Mesothelial cell of epicardium (in vitro differentiated cells): ENCODE measurements around the gene FOXK1. TPM values are rescaled to one million over a fixed set of nuclear protein-coding genes. Genes with fewer than 3 reads are reported as not detected.

Experiments used
- DNase-seq, 2 experiments: peaks; one replicate each; pipeline ENCODE4 v3.0.0; 2021; ENCODE audit warnings: low spot score in 2 of 2; ENCODE audit not compliant: unreplicated experiment in 2 of 2
- H3K27ac Mint-ChIP-seq: 2 replicates; pipeline ENCODE4 v1.8.0; 2021; ENCODE audit warnings: mixed read lengths
- H3K27me3 Mint-ChIP-seq: 2 replicates; pipeline ENCODE4 v1.8.0; 2021; ENCODE audit warnings: low read depth, mixed read lengths
- H3K36me3 Mint-ChIP-seq: 2 replicates; pipeline ENCODE4 v1.8.0; 2021; ENCODE audit warnings: mixed read lengths
- H3K4me1 Mint-ChIP-seq: 2 replicates; pipeline ENCODE4 v1.8.0; 2021; ENCODE audit warnings: mixed read lengths
- H3K4me3 Mint-ChIP-seq: 2 replicates; pipeline ENCODE4 v1.8.0; 2021; ENCODE audit warnings: mild to moderate bottlenecking, moderate library complexity, mixed read lengths
- H3K9me3 Mint-ChIP-seq: 2 replicates; pipeline ENCODE4 v1.8.0; 2021; ENCODE audit warnings: mixed read lengths
- CTCF ChIP-seq: fragments of 200-600 bp; sonication (generic); IDR thresholded peaks from one replicate; pipeline ENCODE4 v1.5.0; 2021; ENCODE audit warnings: antibody characterized with exemption; ENCODE audit not compliant: unreplicated experiment
- total RNA-seq: library from RNA; stranded (reverse); gene quantifications from 3 replicates; pipeline ENCODE4 v1.2.1, GENCODE V29; 2021

Gene FOXK1
- total RNA-seq, 1 donor from 2014 or later: 57.3 TPM

- no peak for TF ChIP-seq CTCF
- DNase-seq: no peak
- H3K27me3 Mint-ChIP-seq: no peaks in the 10 kb centered on the region
- H3K4me3 Mint-ChIP-seq: no peak overlapping the region
- peaks cover 33% of the 10 kb centered on the region for H3K4me1 Mint-ChIP-seq
- no peak overlapping the region for H3K27ac Mint-ChIP-seq
- no peaks in the 10 kb centered on the region for H3K9me3 Mint-ChIP-seq
- H3K36me3 Mint-ChIP-seq: no peaks in the 10 kb centered on the region
Observed at GRCh38 chr7:4698707-4699275, 16.7 kb downstream of the FOXK1 start.

DNA sequence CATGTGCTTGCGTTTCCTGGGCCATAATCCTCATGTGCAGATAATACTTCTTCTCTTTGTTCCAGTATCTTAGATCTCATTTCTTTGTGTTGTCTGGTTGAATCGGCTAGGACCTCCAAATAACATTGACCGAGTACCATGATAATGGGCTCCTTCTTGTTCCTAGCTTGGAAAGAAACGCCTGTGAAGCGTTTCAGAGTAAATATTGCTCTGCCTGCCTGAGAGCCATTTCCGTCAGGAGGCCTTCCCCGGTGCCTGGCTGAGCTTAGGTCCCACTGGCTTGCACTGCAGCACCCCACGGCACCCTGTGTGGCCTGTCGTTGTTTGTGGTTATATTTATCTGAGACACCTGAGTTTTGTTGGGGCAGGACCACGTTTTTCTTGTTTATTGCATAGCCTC, 17.7 kb downstream of the FOXK1 start:
- TF ChIP-seq CTCF: no peak
- H3K27ac Mint-ChIP-seq: peak overlapping the region; percentile 73
- H3K9me3 Mint-ChIP-seq: no peaks in the 10 kb centered on the region
- peaks cover 26% of the 10 kb centered on the region for H3K4me1 Mint-ChIP-seq
- no peaks in the 10 kb centered on the region for H3K27me3 Mint-ChIP-seq
- no peak overlapping the region for H3K4me3 Mint-ChIP-seq
- H3K36me3 Mint-ChIP-seq: no peaks in the 10 kb centered on the region
- DNase-seq: no peak

DNA sequence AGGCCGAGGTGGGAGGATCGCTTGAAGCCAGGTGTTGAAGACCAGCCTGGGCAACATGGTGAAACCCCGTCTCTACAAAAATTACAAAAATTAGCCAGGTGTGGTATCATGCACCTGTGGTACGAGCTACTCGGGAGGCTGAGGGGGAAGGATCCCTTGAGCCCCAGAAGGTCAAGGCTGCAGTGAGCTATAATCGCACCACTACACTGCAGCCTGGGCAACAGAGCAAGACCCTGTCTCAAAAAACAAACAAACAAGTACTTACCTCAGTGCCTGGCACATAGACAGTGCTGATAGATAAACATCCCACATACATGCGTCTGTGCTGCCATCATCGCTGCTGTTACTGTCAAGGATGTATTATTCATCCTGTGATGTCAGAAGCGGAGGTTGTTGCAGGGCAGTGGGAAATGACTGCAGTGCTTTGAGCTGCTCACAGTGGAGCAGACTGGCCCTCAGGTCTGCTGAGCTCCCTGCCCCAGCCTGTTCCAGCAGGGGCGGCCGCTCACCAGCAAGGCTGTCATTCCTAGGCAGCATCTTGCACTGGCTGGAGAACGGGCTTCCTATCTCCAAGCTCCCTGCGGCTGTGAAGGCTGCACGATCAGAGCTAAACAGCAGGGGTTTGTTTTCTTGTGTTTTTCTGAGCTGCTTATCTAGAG, 18.6 kb downstream of the FOXK1 start:
- TF ChIP-seq CTCF: no peak
- no peak overlapping the region for H3K4me3 Mint-ChIP-seq
- no peak for DNase-seq
- peaks cover 20% of the 10 kb centered on the region for H3K4me1 Mint-ChIP-seq
- H3K36me3 Mint-ChIP-seq: no peaks in the 10 kb centered on the region
- peak overlapping the region; percentile 45 for H3K27ac Mint-ChIP-seq
- H3K27me3 Mint-ChIP-seq: no peaks in the 10 kb centered on the region
- no peaks in the 10 kb centered on the region for H3K9me3 Mint-ChIP-seq

DNA sequence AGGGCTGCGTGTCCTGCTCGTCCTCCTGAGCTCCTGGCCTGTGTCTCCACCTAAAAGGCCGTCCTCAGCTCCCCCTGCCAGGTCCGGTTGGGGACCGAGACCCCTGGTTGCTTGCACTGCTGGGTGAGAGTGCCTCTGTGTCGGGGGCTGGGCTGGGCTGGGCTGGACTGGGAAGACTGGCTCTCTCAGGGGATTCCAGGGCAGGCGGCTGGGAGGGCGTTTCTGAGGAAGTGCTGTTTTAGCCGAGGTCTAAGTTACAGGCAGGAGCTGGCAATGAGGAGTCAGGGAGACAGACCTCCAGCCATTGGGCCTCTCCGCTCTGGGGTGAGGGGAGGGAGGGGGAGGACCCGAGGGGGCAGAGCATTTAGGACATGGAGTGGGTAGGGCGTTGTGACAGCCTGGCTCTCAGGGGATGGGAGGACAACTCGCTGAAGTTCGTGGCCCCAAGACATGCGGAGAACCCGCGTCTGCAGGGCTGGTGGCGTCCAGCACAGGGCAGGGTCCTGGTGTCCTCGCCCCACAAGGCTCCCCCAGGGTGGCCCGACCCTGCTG, 20.9 kb downstream of the FOXK1 start:
- Mint-ChIP-seq H3K27ac (peak overlapping the region; percentile 64), H3K4me3 (no peak overlapping the region), H3K36me3 (no peaks in the 10 kb centered on the region), H3K27me3 (no peaks in the 10 kb centered on the region), H3K9me3 (no peaks in the 10 kb centered on the region), H3K4me1 (peaks cover 40% of the 10 kb centered on the region)
- no peak for TF ChIP-seq CTCF
- DNase-seq: no peak

DNA sequence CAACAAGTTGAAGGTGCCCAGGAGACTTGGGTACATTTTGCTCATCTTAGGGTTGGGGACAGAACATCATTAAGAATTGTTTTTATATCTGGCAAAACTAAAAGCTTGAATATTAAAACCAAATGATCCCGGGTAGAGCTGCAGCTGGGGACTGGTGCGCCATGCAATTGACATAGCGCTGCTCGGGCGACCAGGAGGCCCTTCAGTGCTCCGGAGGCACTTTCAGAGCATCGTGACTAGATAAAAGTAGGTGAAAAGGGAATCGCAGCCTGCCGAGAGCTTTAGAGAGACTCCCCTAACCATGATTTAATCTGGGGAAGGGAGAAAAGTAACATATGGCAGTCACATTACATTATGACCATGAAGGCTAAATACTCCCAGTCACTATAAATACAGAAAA, 21.4 kb downstream of the FOXK1 start:
- Mint-ChIP-seq H3K4me3 (no peak overlapping the region), H3K36me3 (no peaks in the 10 kb centered on the region), H3K4me1 (peaks cover 44% of the 10 kb centered on the region), H3K9me3 (no peaks in the 10 kb centered on the region), H3K27me3 (no peaks in the 10 kb centered on the region), H3K27ac (no peak overlapping the region)
- no peak for TF ChIP-seq CTCF
- no peak for DNase-seq
